Activated gamma-delta T cell treated with anti-CD3 and anti-CD28 coated beads, Interleukin-2, amount 50 U/mL, for 16 hours (primary cell): ENCODE data around the gene TMEM115.
A peak's percentile ranks its signal among the peaks of the same experiment; 100 is the strongest.

ENCODE experiments used
- DNase-seq: peaks from one replicate; pipeline ENCODE4 v3.0.0-alpha.2; 2020; ENCODE audit warnings: low read depth

The TMEM115 gene

GRCh38 chr3:50375258-50375931 is 16.1 kb upstream of the TMEM115 start:
- DNase-seq: no peak

- DNase-seq: no peak
Measured at GRCh38 chr3:50374363-50375257, 15.3 kb upstream of the TMEM115 start.

- no peak for DNase-seq
Measured at GRCh38 chr3:50373146-50374051, 14.1 kb upstream of the TMEM115 start.

GRCh38 chr3:50372349-50372748 is 13.0 kb upstream of the TMEM115 start:
- no peak for DNase-seq

GRCh38 chr3:50371133-50371685 is 11.9 kb upstream of the TMEM115 start:
- DNase-seq: no peak

- no peak for DNase-seq
Measured at GRCh38 chr3:50370594-50370993, 11.3 kb upstream of the TMEM115 start.

- no peak for DNase-seq
Measured at GRCh38 chr3:50369012-50369670, 9.8 kb upstream of the TMEM115 start.

GRCh38 chr3:50365842-50366220 is 6.5 kb upstream of the TMEM115 start:
- DNase-seq: no peak

GRCh38 chr3:50365080-50365841 is 5.9 kb upstream of the TMEM115 start:
- peak; percentile 89 for DNase-seq

- DNase-seq: no peak
Measured at GRCh38 chr3:50364573-50365079, 5.3 kb upstream of the TMEM115 start.

GRCh38 chr3:50359760-50360110 is 414 bp upstream of the TMEM115 start:
- DNase-seq: no peak

- no peak for DNase-seq
Measured at GRCh38 chr3:50358355-50358910, 888 bp downstream of the TMEM115 start.

GRCh38 chr3:50357481-50357880 is 1.8 kb downstream of the TMEM115 start:
- DNase-seq: no peak

- DNase-seq: no peak
Measured at GRCh38 chr3:50356553-50356952, 2.8 kb downstream of the TMEM115 start.

GRCh38 chr3:50355829-50356552 is 3.3 kb downstream of the TMEM115 start:
- DNase-seq: no peak

- DNase-seq: no peak
Measured at GRCh38 chr3:50354850-50355249, 4.5 kb downstream of the TMEM115 start.

- no peak for DNase-seq
Measured at GRCh38 chr3:50354186-50354764, 5.0 kb downstream of the TMEM115 start.

GRCh38 chr3:50353245-50354004 is 5.9 kb downstream of the TMEM115 start:
- DNase-seq: no peak
